ENCODE data around the gene SLC7A10. TPM values are rescaled to one million over a fixed set of nuclear protein-coding genes. Genes with fewer than 3 reads are reported as not detected.

The SLC7A10 gene
- total RNA-seq, 1 donor: not detected

DNA sequence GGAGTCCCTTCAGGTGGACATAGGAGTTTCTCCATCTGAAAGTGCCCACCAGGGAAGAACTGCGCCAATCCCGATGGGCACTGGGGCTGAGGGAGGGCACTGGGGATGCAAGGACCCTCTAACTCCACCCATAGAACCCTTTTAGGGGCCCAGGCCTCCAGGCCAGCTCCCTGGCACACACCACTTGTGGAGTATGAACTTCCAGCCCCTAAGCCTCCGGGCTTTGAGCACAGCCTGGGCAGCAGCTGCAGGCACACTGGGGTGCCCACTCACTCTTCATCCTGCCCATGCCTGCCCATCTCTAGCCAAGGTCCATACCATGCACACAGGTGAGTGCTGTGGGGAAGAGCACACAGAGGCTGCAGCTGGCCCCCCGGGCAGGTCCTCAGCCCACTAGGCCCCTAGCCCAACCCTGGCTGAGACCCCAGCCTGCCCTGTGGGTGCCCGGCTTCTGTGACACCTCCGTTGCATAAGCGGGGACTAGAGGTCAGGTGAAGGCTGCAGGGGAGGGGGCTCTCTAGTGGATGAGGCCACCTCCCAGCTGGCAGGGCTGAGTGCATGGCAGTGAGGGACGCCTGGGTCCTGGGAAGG lies 14.6 kb upstream of the SLC7A10 start:
- H4K20me1 ChIP-seq (ENCODE audit: insufficient read depth, low read length): no peaks in the 10 kb centered on the region
- no peaks in the 10 kb centered on the region for H3K9me3 ChIP-seq (ENCODE audit: low read depth, low read length)
- no peaks in the 10 kb centered on the region for H3K79me2 ChIP-seq (ENCODE audit: insufficient read depth, low read length)
- H3K4me1 ChIP-seq (ENCODE audit: insufficient read depth, low read length): no peaks in the 10 kb centered on the region
- H3K27me3 ChIP-seq (ENCODE audit: insufficient read depth, low read length): no peaks in the 10 kb centered on the region
- no peak overlapping the region for H2AFZ ChIP-seq (ENCODE audit: low read length)
- no peaks in the 10 kb centered on the region for H3K36me3 ChIP-seq (ENCODE audit: insufficient read depth, low read length)
- TF ChIP-seq CTCF (IDR thresholded peaks at IDR 0.05; ENCODE audit: extremely low read depth, low read depth, low read length): no peak
- no peak overlapping the region for H3K27ac ChIP-seq (ENCODE audit: low read depth, low read length)
- no peak overlapping the region for H3K4me2 ChIP-seq (ENCODE audit: insufficient read depth, low read length)
- no peak for DNase-seq (ENCODE audit: insufficient read length, low spot score, missing footprints)
- no peak overlapping the region for H3K4me3 ChIP-seq (ENCODE audit: insufficient read depth, low read length)

DNA sequence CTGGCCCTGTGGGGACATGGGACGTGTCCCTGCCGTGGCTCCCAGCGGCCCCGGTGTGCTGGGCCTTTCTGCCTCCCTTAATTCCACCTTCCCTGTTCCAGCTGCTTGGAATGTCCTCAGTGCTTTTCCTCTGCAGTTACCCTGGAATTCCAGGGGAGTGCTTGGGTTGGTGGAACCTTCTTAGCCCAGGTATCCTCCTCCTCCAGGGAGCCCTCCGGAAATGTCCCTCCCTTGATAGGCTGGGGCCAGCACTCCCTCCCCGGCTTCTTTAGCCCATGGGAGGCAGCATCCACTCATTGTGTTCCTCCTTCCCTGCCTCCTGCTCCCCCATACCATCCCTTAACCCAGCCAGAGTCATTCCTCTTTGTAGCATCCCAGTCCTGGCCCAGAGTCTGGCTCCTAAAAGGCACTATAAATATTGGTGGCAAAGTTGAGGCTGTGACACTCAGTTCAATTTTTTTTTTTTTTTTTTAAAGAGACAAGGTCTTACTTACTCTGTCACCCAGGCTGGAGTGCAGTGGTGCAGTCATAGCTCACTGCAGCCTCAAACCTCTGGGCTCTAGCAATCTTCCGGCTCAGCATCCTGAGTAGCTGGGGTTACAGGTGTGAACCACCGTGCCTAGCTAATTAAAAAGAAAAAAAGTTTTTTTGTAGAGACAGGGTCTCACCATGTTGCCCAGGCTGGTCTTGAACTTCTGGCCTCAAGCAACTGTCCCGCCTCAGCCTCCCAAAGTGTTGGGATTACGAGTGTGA lies 13.7 kb upstream of the SLC7A10 start:
- H3K36me3 ChIP-seq (ENCODE audit: insufficient read depth, low read length): no peaks in the 10 kb centered on the region
- H3K4me1 ChIP-seq (ENCODE audit: insufficient read depth, low read length): no peaks in the 10 kb centered on the region
- H3K4me2 ChIP-seq (ENCODE audit: insufficient read depth, low read length): no peak overlapping the region
- H3K27me3 ChIP-seq (ENCODE audit: insufficient read depth, low read length): no peaks in the 10 kb centered on the region
- DNase-seq (ENCODE audit: insufficient read length, low spot score, missing footprints): no peak
- no peak overlapping the region for H3K4me3 ChIP-seq (ENCODE audit: insufficient read depth, low read length)
- no peak for TF ChIP-seq CTCF (IDR thresholded peaks at IDR 0.05; ENCODE audit: extremely low read depth, low read depth, low read length)
- no peak overlapping the region for H3K27ac ChIP-seq (ENCODE audit: low read depth, low read length)
- H3K9me3 ChIP-seq (ENCODE audit: low read depth, low read length): no peaks in the 10 kb centered on the region
- H3K79me2 ChIP-seq (ENCODE audit: insufficient read depth, low read length): no peaks in the 10 kb centered on the region
- H2AFZ ChIP-seq (ENCODE audit: low read length): no peak overlapping the region
- no peaks in the 10 kb centered on the region for H4K20me1 ChIP-seq (ENCODE audit: insufficient read depth, low read length)

DNA sequence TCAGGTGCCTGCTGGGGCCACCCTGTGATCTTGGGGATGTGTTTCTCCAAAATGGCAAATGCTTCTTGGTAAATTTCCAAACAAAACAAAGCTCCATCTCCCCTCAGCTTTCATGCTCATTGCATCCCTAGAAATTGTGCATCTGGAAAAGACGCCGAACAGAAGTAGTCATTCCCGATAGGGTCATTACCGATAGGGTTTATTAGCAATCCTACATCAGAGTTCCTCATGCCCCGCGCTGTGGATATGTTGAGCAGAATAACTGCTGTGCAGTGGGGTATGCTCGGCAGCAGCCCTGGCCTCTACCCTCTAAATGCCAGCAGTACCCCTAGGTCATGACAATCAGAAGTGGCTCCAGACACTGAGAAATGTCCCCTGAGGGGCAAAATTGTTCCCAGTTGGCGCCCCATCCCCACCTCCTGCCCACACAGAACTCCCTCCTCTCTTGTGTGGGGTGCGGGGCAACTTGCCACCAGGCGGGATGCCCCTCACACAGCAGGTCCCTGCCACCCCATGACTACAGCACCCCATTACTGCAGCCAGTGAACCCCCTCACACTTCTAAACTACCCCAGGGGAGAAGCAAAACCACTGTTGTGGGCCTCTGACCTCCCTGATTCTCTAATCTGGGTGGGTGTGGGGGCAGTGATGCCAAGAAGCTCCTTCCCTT lies 13.0 kb upstream of the SLC7A10 start:
- Histone ChIP-seq H3K27ac (ENCODE audit: low read depth, low read length) (no peak overlapping the region), H3K79me2 (ENCODE audit: insufficient read depth, low read length) (no peaks in the 10 kb centered on the region), H3K36me3 (ENCODE audit: insufficient read depth, low read length) (no peaks in the 10 kb centered on the region), H3K4me1 (ENCODE audit: insufficient read depth, low read length) (no peaks in the 10 kb centered on the region), H3K27me3 (ENCODE audit: insufficient read depth, low read length) (no peaks in the 10 kb centered on the region), H3K4me2 (ENCODE audit: insufficient read depth, low read length) (no peak overlapping the region), H3K4me3 (ENCODE audit: insufficient read depth, low read length) (no peak overlapping the region), H4K20me1 (ENCODE audit: insufficient read depth, low read length) (no peaks in the 10 kb centered on the region), H3K9me3 (ENCODE audit: low read depth, low read length) (no peaks in the 10 kb centered on the region), H2AFZ (ENCODE audit: low read length) (no peak overlapping the region)
- DNase-seq (ENCODE audit: insufficient read length, low spot score, missing footprints): no peak
- TF ChIP-seq CTCF (IDR thresholded peaks at IDR 0.05; ENCODE audit: extremely low read depth, low read depth, low read length): no peak

Data from osteoblast (primary cell).